Prostate gland (tissue), 2 donors: Measurements from ENCODE around the gene KRTAP9-8.

Source experiments
- CTCF ChIP-seq, 4 experiments: fragments of 200-600 bp in 2 of 4; fragments of 450-650 bp in 2 of 4; sonication (generic) in 2 of 4; IDR thresholded peaks; 1 replicate in 3 of 4; 2 replicates in 1 of 4; pipeline ENCODE4 v1.5.1; 2016 to 2019; ENCODE audit warnings: antibody characterized with exemption in 4 of 4, mild to moderate bottlenecking in 2 of 4, moderate library complexity in 2 of 4
- POLR2A ChIP-seq: fragments of 450-650 bp; IDR thresholded peaks from one replicate; pipeline ENCODE4 v1.6.1; 2016; ENCODE audit warnings: antibody characterized with exemption, mild to moderate bottlenecking
- POLR2AphosphoS5 ChIP-seq: sonication (generic); formaldehyde crosslinking; IDR thresholded peaks from one replicate; pipeline ENCODE4 v1.6.1; 2017; ENCODE audit warnings: antibody characterized with exemption

- TF ChIP-seq POLR2AphosphoS5 (no peak), POLR2A (no peak), CTCF (IDR thresholded peaks at IDR 0.05) (no peak)
These were observed 29.9 kb downstream of the KRTAP9-8 start for GRCh38 chr17:41267711-41268110.
